Measurements from ENCODE around the gene MARVELD1.

MARVELD1 gene

DNA sequence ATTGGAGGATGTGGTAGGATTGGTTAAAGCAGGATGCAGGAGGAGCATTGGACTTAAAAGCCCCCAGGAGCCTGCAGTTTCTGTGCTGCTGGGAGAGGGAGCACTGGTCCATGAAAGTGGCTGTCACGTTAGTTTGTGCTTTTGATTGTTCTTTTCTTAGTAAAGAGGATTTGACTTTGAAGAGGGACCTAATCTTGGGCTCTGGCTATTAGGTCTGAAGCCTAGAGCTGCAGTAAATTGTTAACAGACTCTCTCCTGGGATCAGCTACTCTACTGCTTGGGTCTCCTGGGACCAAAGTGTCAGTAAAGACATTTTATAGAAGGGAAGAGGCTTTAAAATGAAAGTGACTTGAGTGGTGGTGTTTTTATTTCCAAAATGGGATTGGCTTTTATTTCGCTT lies 27.1 kb downstream of the MARVELD1 start:
- DNase-seq (no peak), ATAC-seq (replicated peaks) (no peak)
- H3K36me3 Mint-ChIP-seq, result peaks cover 45 to 63% of the 10 kb centered on the region in 2 donors
- H3K27ac Mint-ChIP-seq, result peak overlapping the region; percentile 39
- peaks cover 53 to 72% of the 10 kb centered on the region in 2 donors for H3K4me1 Mint-ChIP-seq
- H3K9me3 Mint-ChIP-seq, result peaks cover 4 to 6% of the 10 kb centered on the region in 2 donors
- H3K4me3 Mint-ChIP-seq, result peak overlapping the region; percentile 27 to 35
- no peaks in the 10 kb centered on the region for H3K27me3 Mint-ChIP-seq

DNA sequence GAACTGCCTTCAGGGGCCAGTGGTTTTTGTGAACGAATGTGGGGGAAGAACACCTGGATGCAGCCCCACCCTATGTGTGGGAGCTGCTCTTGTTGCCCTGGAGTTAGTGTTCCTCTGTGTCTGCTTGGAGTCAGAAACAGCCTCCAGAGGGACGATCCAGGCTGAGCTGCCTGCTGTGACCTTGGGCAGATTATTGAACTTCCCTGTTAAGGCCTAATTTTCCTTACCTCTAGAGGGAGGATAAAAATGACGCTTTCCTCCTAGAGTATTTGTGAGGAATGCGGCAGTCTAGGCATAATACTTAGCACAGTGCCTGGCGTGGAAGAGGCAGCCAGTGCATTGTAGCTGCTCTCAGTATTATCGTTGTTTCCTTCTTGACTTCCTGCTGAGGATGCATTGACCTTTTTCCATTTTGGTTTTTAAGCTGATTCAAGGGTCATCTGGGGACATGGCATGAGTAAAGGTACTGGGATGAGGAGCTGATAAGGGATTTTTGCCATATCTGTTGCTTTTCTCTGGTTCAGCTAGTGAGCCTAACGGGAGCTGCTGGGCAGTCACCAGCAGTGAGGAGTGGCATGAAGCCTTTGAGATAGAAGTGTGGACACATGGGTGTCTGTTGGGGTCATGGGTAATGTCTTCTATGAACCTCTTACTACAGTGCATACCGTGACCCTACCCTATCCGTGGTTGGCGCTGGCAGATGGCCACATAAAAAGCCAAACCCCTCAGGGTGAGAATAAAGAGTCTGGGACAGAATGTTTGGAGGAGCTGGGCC lies 29.8 kb downstream of the MARVELD1 start:
- Mint-ChIP-seq H3K36me3 (peaks cover 54 to 66% of the 10 kb centered on the region in 2 donors), H3K27ac (no peak overlapping the region)
- no peak for DNase-seq

DNA sequence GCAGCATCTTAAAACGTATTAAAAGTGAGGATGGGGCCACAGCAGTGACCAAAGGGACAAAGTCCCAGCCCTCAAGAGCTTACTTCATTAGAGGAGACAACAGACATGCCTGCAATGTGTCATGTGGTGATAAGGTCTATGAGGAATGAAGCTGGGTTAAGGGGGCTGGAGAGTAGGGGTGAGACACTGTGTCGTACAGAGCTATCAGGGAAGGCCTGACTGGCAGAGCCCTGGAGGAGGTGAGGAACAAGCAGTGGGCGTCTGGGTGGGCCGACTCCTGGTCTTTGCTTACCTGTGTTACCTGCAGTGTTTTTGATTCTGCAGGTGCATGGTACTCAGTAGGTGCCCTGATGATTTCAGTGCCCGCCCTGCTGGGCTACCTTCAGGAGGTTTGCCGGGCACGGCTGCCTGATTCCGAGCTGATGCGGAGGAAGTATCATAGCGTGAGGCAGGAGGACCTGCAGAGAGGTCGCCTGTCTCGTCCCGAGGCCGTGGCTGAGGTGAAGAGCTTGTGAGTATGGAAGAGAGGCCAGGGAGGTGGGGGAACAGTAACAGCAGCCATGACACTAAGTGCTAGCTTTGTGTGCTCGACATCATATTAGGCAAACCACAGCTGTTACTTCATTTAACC lies 31.0 kb downstream of the MARVELD1 start:
- ATAC-seq (replicated peaks) (no peak), DNase-seq (no peak)
- H3K27ac Mint-ChIP-seq, result peak overlapping the region; percentile 3
- no peaks in the 10 kb centered on the region for H3K27me3 Mint-ChIP-seq
- H3K9me3 Mint-ChIP-seq, result no peaks in the 10 kb centered on the region
- H3K4me1 Mint-ChIP-seq, result peaks cover 29 to 42% of the 10 kb centered on the region in 2 donors
- no peak overlapping the region for H3K4me3 Mint-ChIP-seq
- H3K36me3 Mint-ChIP-seq, result peaks cover 57 to 65% of the 10 kb centered on the region in 2 donors

More for the DNA sequence above, 29.8 kb downstream of the MARVELD1 start:
- H3K9me3 Mint-ChIP-seq, result no peaks in the 10 kb centered on the region
- H3K4me3 Mint-ChIP-seq, result no peak overlapping the region
- no peaks in the 10 kb centered on the region for H3K27me3 Mint-ChIP-seq
- peaks cover 34 to 50% of the 10 kb centered on the region in 2 donors for H3K4me1 Mint-ChIP-seq
- no peak for ATAC-seq (replicated peaks)

DNA sequence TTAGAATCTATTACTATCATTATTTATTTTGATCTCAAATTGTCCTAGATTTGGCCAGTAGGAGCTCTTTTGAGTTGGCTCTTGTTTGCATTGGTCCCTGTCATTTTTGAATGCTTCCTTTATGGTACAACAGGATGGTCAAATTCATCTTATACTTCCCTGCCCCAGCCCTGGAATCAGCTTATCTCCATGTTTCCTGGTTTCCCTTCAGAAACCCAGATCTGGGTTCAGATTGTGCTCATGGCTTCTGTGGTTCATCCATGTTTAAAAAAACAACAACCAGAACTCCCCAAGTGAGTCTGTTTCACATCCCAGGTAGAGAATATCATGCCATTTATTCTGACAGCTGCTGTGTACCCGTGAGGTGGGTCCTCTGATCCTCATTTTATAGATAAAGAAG lies 34.0 kb downstream of the MARVELD1 start:
- ATAC-seq (replicated peaks), result no peak
- Mint-ChIP-seq H3K9me3 (no peaks in the 10 kb centered on the region), H3K36me3 (peaks cover 49 to 67% of the 10 kb centered on the region in 2 donors), H3K27me3 (no peaks in the 10 kb centered on the region), H3K4me1 (peaks cover 9 to 16% of the 10 kb centered on the region in 2 donors), H3K27ac (no peak overlapping the region), H3K4me3 (no peak overlapping the region)
- no peak for DNase-seq

DNA sequence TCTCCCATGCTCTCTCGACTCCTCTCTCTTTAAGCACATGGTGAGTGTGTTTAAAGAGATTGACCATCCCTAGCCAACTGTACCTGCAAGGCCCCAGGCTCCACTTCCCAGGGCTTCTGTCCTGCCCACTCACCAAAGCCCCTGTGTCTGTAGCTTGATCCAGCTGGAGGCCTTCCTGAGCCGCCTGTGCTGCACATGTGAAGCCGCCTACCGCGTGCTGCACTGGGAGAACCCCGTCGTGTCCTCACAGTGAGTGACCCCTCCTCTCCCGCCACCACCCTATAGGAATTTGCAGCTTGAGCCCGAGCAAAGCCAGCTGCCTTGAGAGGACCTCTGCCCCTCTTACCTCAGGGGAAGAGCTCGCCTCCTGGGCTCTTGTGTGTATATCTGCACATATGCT lies 34.6 kb downstream of the MARVELD1 start:
- H3K9me3 Mint-ChIP-seq, result no peaks in the 10 kb centered on the region
- H3K4me3 Mint-ChIP-seq, result no peak overlapping the region
- H3K36me3 Mint-ChIP-seq, result peaks cover 50 to 68% of the 10 kb centered on the region in 2 donors

DNA sequence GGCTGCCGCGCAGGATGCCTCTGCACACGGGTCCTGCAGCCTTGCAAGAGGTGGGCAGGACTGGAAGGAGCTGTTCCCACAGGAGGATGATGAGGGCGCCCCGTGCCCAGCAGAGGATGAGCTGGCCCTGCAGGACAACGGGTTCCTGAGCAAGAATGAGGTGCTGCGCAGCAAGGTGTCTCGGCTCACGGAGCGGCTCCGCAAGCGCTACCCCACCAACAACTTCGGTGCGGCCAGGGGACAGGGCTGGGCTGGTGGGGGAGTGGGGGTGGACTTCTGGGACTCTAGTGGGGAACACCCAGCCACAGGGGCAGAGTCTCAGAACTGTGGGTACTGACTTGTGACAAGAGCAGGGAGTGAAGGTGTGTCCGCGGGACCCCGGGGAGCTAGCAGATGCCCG lies 39.4 kb downstream of the MARVELD1 start:
- ATAC-seq (replicated peaks) (no peak), DNase-seq (no peak)
- H3K4me3 Mint-ChIP-seq, result no peak overlapping the region
- H3K9me3 Mint-ChIP-seq, result no peaks in the 10 kb centered on the region
- H3K4me1 Mint-ChIP-seq, result no peaks in the 10 kb centered on the region
- H3K27me3 Mint-ChIP-seq, result no peaks in the 10 kb centered on the region
- H3K36me3 Mint-ChIP-seq, result peaks cover 57 to 73% of the 10 kb centered on the region in 2 donors
- H3K27ac Mint-ChIP-seq, result no peak overlapping the region

More for the DNA sequence above, 34.6 kb downstream of the MARVELD1 start:
- Mint-ChIP-seq H3K27ac (no peak overlapping the region), H3K4me1 (peaks cover 6 to 11% of the 10 kb centered on the region in 2 donors), H3K27me3 (no peaks in the 10 kb centered on the region)
- ATAC-seq (replicated peaks) (no peak), DNase-seq (no peak)

DNA sequence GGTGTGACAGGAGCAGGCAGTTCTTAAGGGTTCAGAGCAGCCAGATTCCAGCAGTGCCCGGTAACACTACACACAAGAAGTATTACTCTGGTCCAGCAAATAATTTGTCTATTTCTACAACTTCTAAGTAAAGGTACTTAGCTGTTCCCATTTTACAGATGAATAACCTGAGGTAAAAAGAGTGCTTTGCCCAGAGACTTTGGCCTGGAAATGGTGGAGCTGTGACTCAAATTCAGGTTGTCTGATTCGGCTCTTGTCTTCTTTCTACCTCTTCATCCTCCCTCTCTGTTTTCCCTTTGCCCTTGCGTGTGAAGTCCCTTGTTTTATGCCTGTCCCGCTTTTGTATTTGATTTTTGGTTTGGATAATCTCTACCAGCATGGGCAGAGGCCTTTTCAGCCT lies 41.2 kb downstream of the MARVELD1 start:
- Mint-ChIP-seq H3K4me1 (no peaks in the 10 kb centered on the region), H3K27ac (no peak overlapping the region), H3K36me3 (peaks cover 55 to 68% of the 10 kb centered on the region in 2 donors), H3K4me3 (no peak overlapping the region), H3K9me3 (no peaks in the 10 kb centered on the region), H3K27me3 (no peaks in the 10 kb centered on the region)
- no peak for ATAC-seq (replicated peaks)
- DNase-seq, result no peak

DNA sequence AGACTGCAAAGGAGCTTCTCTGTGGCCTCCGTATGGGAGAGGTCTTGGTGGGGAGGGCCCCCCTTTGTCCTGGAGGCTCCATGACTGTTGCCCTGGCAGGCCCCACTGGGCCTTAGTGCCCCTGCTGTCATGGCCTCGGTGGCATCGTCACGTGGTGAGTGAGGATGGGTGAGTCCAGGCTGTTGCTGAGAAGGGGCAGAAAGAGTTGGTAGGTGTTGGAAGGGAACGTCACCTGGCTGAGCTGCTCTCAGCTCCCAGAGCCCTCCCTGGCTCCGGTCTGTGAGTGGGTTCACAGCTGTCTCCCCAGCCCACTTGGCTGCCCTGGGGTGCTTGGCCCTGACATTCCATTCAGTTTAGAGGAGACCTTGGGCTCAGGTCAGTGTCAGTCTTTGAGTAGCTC lies 42.2 kb downstream of the MARVELD1 start:
- Mint-ChIP-seq H3K4me3 (no peak overlapping the region), H3K36me3 (peaks cover 63 to 66% of the 10 kb centered on the region in 2 donors), H3K4me1 (no peaks in the 10 kb centered on the region), H3K27ac (no peak overlapping the region), H3K27me3 (no peaks in the 10 kb centered on the region), H3K9me3 (no peaks in the 10 kb centered on the region)
- ATAC-seq (replicated peaks) (no peak), DNase-seq (no peak)

DNA sequence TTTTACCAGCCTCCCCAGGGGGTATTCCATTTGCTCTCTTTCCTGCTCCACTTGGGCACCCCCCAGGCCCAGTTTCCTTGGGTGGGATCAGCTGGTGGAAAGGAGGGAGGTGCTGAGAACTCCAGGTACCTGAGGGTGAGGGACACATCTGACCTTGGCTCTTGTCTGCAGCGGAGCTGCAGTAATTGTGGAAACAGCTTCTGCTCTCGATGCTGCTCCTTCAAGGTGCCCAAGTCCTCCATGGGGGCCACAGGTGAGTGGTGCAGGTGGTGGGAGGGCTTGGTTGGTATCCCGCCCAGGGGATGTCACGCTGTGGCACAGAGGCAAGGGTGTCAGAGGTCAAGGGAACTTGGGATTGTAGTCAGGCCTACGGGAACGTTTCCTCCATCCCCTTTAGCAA lies 43.9 kb downstream of the MARVELD1 start:
- peaks cover 67 to 70% of the 10 kb centered on the region in 2 donors for H3K36me3 Mint-ChIP-seq
- no peaks in the 10 kb centered on the region for H3K27me3 Mint-ChIP-seq
- peak overlapping the region; percentile 69 for H3K27ac Mint-ChIP-seq
- H3K9me3 Mint-ChIP-seq, result no peaks in the 10 kb centered on the region
- no peak for DNase-seq
- H3K4me1 Mint-ChIP-seq, result no peaks in the 10 kb centered on the region
- ATAC-seq (replicated peaks), result no peak
- no peak overlapping the region for H3K4me3 Mint-ChIP-seq

DNA sequence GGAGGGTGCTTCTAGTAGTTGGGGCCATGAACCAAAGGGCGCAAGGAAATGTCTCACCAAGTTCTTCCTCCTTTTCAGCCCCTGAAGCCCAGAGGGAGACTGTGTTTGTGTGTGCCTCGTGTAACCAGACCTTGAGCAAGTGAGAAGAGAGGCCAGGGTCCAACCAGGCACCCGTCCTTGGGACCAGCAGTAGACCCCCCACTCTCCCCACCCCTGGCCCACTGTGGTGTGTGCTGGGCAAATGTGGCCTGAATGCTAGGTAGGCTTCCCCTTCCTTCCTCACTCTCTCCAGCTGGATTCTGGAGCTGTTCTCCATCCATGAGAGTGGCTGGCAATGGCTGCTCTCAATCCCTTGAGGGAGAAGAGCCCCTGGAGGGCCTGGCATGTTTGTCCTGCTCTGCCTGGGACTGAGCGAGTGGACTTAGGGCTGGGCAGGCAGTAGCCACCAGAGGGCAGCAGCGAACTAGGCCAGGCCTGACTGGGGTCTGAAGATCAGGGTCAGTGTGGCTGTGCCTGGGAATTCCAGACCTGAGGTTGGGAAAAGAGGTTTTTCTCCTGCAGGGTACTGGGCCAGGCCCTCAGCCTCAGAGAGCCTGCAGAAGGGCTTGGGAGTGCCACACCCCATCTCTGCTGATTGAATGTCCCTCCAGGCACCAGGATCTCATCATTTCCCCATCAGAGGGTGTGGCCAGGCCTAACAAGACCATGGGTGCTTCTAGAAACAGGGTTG lies 45.8 kb downstream of the MARVELD1 start:
- DNase-seq (no peak), ATAC-seq (replicated peaks) (peak; percentile 66 to 84)
- Mint-ChIP-seq H3K4me3 (no peak overlapping the region), H3K4me1 (peaks cover 3 to 4% of the 10 kb centered on the region in 2 donors), H3K27ac (no peak overlapping the region), H3K27me3 (no peaks in the 10 kb centered on the region), H3K36me3 (peaks cover 54 to 58% of the 10 kb centered on the region in 2 donors), H3K9me3 (no peaks in the 10 kb centered on the region)

DNA sequence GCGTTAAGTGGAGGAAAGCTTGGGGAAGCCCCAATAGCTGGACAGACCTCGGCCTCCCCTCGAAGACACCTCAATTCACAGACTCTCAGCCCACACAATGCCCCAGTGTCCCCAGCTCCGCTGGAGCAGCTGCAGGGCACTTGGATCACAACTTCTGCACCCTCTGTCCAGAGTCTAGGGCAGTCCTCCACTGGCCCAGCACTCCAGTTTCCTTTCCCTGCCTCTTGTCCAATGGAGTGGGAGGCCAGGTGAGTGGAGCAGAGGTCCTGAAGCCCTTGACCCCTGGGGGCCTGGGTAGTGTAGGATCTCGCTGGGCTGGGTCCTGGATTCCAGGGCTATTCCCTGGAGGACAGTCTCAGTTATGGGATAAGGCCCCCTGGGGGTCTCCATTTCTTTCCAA lies 46.4 kb downstream of the MARVELD1 start:
- Mint-ChIP-seq H3K4me1 (peaks cover 9 to 10% of the 10 kb centered on the region in 2 donors), H3K4me3 (no peak overlapping the region), H3K27ac (no peak overlapping the region), H3K9me3 (no peaks in the 10 kb centered on the region), H3K36me3 (peaks cover 54 to 55% of the 10 kb centered on the region in 2 donors), H3K27me3 (no peaks in the 10 kb centered on the region)
- ATAC-seq (replicated peaks) (no peak), DNase-seq (no peak)

DNA sequence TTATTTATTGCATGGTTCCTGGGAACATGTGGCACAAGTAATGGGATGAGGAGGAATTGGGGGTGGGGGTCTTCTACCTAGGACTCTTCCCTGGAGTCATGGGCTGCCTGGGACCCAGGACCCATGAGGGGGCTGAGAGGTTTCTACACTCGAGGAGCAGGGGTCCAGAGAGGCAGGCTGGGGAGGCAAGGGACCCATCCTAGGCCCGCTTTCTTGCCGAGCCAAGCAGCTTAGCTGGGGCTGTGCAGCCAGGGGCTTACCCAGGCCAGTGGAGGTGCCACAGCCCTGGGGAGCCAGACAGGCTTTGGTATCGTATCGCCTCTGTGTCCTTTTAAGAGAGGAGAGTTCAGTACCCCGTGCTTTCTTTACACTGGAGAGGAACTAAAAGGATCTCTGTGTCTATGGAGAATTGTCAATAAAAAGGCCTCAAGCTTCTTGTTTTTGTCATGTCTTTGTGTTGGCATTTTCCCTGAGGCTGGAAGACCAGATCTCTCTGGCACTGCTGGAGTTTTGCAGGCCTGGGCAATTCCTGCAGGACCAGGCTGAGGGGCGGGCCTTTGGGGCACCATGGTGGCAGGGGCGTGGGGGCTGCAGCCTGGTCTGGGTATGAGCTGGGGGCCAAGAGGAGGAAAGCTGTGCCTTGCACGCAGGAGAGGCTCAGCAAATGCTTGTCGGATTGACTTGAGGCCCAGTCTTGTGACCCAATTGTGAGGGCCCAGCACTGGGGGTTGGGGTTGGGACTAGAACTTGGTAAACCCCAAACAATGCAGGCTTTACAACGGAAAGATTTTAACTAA lies 47.1 kb downstream of the MARVELD1 start:
- no peak overlapping the region for H3K27ac Mint-ChIP-seq
- peaks cover 50 to 51% of the 10 kb centered on the region in 2 donors for H3K36me3 Mint-ChIP-seq
- no peaks in the 10 kb centered on the region for H3K9me3 Mint-ChIP-seq
- no peak overlapping the region for H3K4me3 Mint-ChIP-seq
- ATAC-seq (replicated peaks) (no peak), DNase-seq (no peak)
- H3K4me1 Mint-ChIP-seq, result peaks cover 9 to 11% of the 10 kb centered on the region in 2 donors
- H3K27me3 Mint-ChIP-seq, result no peaks in the 10 kb centered on the region

DNA sequence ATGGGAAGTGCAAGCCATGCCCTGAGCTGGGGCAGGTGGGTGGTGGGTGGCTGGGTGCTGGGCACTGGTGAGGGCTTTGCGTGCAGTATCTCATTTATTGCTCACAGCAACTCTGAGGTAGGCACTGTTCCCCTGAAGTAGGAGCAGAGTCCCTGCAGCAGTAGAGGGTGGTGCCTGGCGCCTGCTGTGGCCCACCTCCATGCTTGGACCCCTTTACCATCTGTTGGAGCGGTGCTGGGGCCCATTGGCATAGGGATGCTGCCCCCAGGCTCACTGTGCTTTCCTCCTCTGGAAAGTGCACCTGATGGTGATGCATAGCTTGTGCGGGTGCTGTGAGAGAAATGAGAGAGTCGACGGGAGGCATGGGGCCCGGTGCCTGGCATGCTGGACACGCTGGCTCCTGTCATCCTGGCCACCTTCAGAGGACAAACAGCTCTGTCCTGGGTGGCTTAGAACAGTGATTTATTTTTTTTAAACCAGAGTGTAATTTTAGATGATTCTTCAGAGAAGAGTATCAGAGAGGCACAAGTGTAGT lies 47.9 kb downstream of the MARVELD1 start:
- Mint-ChIP-seq H3K9me3 (no peaks in the 10 kb centered on the region), H3K36me3 (peaks cover 50 to 53% of the 10 kb centered on the region in 2 donors), H3K4me3 (no peak overlapping the region), H3K27me3 (no peaks in the 10 kb centered on the region), H3K27ac (no peak overlapping the region), H3K4me1 (peaks cover 9 to 11% of the 10 kb centered on the region in 2 donors)
- DNase-seq, result no peak
- ATAC-seq (replicated peaks), result no peak

DNA sequence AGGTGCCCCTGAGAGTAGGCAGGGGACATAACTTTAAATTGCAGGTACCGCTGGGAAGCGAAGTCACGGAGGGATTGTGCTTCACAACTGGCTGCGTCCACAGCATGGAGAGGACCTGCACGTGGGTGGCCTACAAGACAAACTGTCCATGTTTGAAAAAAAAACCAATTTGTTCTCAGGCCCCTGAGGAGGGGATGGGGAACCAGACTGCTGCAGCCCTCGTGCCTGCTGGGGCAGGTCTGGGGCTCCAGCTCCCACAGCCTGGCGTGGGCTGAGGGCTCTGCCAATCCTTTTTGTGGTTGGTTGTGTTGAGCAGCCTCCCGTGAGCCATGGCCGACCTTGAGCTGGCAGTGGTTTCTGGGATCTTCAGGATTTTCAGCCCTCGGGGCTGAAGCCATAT lies 48.5 kb downstream of the MARVELD1 start:
- no peak for DNase-seq
- no peaks in the 10 kb centered on the region for H3K27me3 Mint-ChIP-seq
- H3K4me3 Mint-ChIP-seq, result no peak overlapping the region
- peaks cover 44 to 50% of the 10 kb centered on the region in 2 donors for H3K36me3 Mint-ChIP-seq
- peaks cover 9 to 11% of the 10 kb centered on the region in 2 donors for H3K4me1 Mint-ChIP-seq
- no peaks in the 10 kb centered on the region for H3K9me3 Mint-ChIP-seq
- no peak overlapping the region for H3K27ac Mint-ChIP-seq
- no peak for ATAC-seq (replicated peaks)

Data from stimulated activated naive B cell treated with anti-CD40 and anti-IgM and Interleukin-4, amounts not matched to agents 10 μg/mL and 1 μg/mL and 100 μg/mL, for 72 hours (primary cell).